ENCODE results near the gene IKZF5. TPM values are rescaled to one million over a fixed set of nuclear protein-coding genes. Genes with fewer than 3 reads are reported as not detected.
A peak's percentile ranks its signal among the peaks of the same experiment; 100 is the strongest.

The IKZF5 gene
- total RNA-seq (2014; rRNA removed; shearing (Covaris generic)) = 3.7 and 5.1 TPM in 2 replicates
- 15.2 and 15.8 TPM in 2 replicates for total RNA-seq (2022)
- percentile 84 among the genes with signal in this experiment for Bru-seq, nascent RNA
- BruChase-seq, experiment 1, labeled RNA remaining after a 6-hour chase = percentile 70 among the genes with signal in this experiment
- percentile 89 among the genes with signal in this experiment for BruChase-seq, experiment 2, labeled RNA remaining after a 2-hour chase
- long read RNA-seq, full-length matches to known transcripts = 21 of 45 reads
- long read RNA-seq, partial matches to known transcripts = 2 of 45 reads
- long read RNA-seq, other reads (novel, unspliced or antisense) = 22 of 45 reads

- no peak for TF ChIP-seq EZH2phosphoT487 (IDR thresholded peaks at IDR 0.05; ENCODE audit: borderline replicate concordance, low read depth, low read length)
- TF ChIP-seq CTCF (conservative IDR thresholded peaks at IDR 0.05; ENCODE audit: low read length) = no peak
- DNase-seq (ENCODE audit: low spot score) = peak; percentile 97
- ChIA-PET POLR2A (interaction anchor here (0.9 to 2.9 kb wide), 10 partner anchors 9 to 53 kb away, joined by 3 to 11 read pairs (median 3); partner anchors contain the start of gene PSTK), CTCF (ENCODE audit: unreplicated experiment) (no interaction called here)
- peaks cover 49% of the 10 kb centered on the region for H3K79me2 ChIP-seq (ENCODE audit: insufficient read depth, low read depth, low read length)
- peak within 1 kb of the TSS; percentile 52 for H3K27ac ChIP-seq (ENCODE audit: low read depth, low read length, poor library complexity, severe bottlenecking)
- no TSS peak for BruUV-seq (replicated peaks)
- intact Hi-C loops (cut with micrococcal nuclease; ENCODE audit: unreplicated experiment) = loop anchor here (1.0 to 2.0 kb wide), 3 partner anchors 28 to 146 kb away; partner anchors contain the start of genes BUB3, C10orf88 and PSTK
- H3K4me2 ChIP-seq (ENCODE audit: low read length) = peak within 1 kb of the TSS; percentile 93
- peak within 1 kb of the TSS; percentile 79 for H2AFZ ChIP-seq (ENCODE audit: low read length)
- no peaks in the 10 kb centered on the region for H3K9me3 ChIP-seq (ENCODE audit: low read length)
- H3K4me3 ChIP-seq (ENCODE audit: low read depth, low read length, poor library complexity, severe bottlenecking) = peak within 1 kb of the TSS; percentile 92
- H3K9me2 ChIP-seq (ENCODE audit: insufficient read depth, low read length) = no peaks in the 10 kb centered on the region
- peaks cover 22% of the 10 kb centered on the region for H3K4me1 ChIP-seq (ENCODE audit: insufficient read depth, low read length, poor library complexity, severe bottlenecking)
- peaks cover 25% of the 10 kb centered on the region; the same call in 1 of the 2 replicates for H3K36me3 ChIP-seq (ENCODE audit: insufficient read depth, low read length)
- peaks cover 14% of the 10 kb centered on the region for H4K20me1 ChIP-seq (ENCODE audit: insufficient read depth, low read length)
Measured at GRCh38 chr10:123008355-123009104, at the start of gene IKZF5, which contains the start of gene ACADSB. TSS of gene IKZF5 (minus strand) at chr10:123008795. CDS start at chr10:122998625, 10,170 bp downstream. TSS of gene ACADSB (plus strand) at chr10:123009006. CDS start at chr10:123009030, 24 bp downstream.

- H3K36me3 ChIP-seq (ENCODE audit: insufficient read depth, low read length) = 0 out of 2 replicates have a peak, but pooled peaks cover 8% of the 10 kb centered on the region
- ChIA-PET CTCF (ENCODE audit: unreplicated experiment) (no interaction called here), POLR2A (no interaction called here)
- DNase-seq (ENCODE audit: low spot score) = no peak
- intact Hi-C loops (cut with micrococcal nuclease; ENCODE audit: unreplicated experiment) = no loop called here
- no peak overlapping the region for H2AFZ ChIP-seq (ENCODE audit: low read length)
- no TSS peak for BruUV-seq (replicated peaks)
- no peaks in the 10 kb centered on the region for H3K79me2 ChIP-seq (ENCODE audit: insufficient read depth, low read depth, low read length)
- no peak overlapping the region for H3K4me3 ChIP-seq (ENCODE audit: low read depth, low read length, poor library complexity, severe bottlenecking)
- H3K27ac ChIP-seq (ENCODE audit: low read depth, low read length, poor library complexity, severe bottlenecking) = no peak overlapping the region
- TF ChIP-seq EZH2phosphoT487 (IDR thresholded peaks at IDR 0.05; ENCODE audit: borderline replicate concordance, low read depth, low read length) = no peak
- TF ChIP-seq CTCF (conservative IDR thresholded peaks at IDR 0.05; ENCODE audit: low read length) = no peak
- no peaks in the 10 kb centered on the region for H4K20me1 ChIP-seq (ENCODE audit: insufficient read depth, low read length)
- no peaks in the 10 kb centered on the region for H3K4me1 ChIP-seq (ENCODE audit: insufficient read depth, low read length, poor library complexity, severe bottlenecking)
- H3K9me2 ChIP-seq (ENCODE audit: insufficient read depth, low read length) = no peaks in the 10 kb centered on the region
- no peaks in the 10 kb centered on the region for H3K9me3 ChIP-seq (ENCODE audit: low read length)
- no peak overlapping the region for H3K4me2 ChIP-seq (ENCODE audit: low read length)
Measured at GRCh38 chr10:123057968-123058367, 49.4 kb upstream of the IKZF5 start.

All from OCI-LY7 (cell line).